Neuron (in vitro differentiated cells): ENCODE results near the gene UBE2G1.

ENCODE experiments used
- H2AFZ ChIP-seq: one replicate; pipeline ENCODE4 v1.6.1; 2013; ENCODE audit warnings: low read depth, mild to moderate bottlenecking, inconsistent platforms, low read length, moderate library complexity
- H3K27me3 ChIP-seq: one replicate; pipeline ENCODE4 v1.6.1; 2013; ENCODE audit warnings: low read length; ENCODE audit not compliant: insufficient read depth
- H3K36me3 ChIP-seq: one replicate; pipeline ENCODE4 v1.6.1; 2013; ENCODE audit warnings: low read length; ENCODE audit not compliant: insufficient read depth
- H3K4me1 ChIP-seq: one replicate; pipeline ENCODE4 v1.6.1; 2013; ENCODE audit warnings: low read length; ENCODE audit not compliant: insufficient read depth
- H3K4me3 ChIP-seq: 2 replicates; pipeline ENCODE4 v1.5.1; 2013; ENCODE audit warnings: mild to moderate bottlenecking, low read length, moderate library complexity
- H3K9me3 ChIP-seq: one replicate; pipeline ENCODE4 v1.6.1; 2013; ENCODE audit warnings: low read length

Gene UBE2G1

DNA sequence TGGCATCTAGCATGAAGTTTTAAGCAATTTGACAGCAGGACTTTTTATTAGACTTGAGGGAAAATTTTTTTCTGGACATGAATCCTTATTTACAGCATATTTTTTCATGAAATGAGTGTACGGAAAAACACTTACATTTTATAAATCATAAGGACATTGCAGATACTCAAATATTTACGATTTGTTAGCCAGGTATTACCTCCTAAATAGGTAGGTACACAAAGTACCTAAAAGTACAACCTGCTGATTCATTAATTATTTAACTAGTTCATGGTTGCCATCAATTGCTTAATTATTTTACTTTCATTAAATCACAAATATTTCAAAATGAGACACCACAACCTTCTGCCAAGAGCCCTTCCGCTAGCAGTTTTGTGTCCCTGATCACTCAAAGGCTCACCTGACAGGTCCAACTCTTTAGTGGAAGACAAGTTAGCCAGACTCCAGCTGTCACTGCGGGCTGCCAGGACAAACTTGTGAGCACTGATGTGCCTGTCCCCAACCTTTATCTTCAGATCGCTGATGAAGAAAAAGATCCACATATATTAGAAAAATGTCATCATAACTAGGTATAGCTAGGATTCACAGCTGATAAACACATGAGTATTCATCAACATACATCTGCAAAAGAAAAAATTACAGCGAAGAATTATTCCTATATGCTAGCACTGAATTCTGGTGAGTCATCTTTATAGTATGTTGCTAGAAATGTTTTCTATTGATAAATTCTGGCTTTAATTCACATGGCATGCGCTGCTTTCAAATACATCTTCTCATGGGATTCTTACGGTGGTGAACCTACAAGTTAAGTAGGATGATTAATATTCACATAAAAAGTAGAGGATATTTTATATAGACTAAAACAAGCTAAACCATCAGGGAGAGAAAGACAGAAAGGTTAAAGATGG is 130.8 kb downstream of the UBE2G1 start:
- H3K27me3 ChIP-seq = no peaks in the 10 kb centered on the region
- H3K9me3 ChIP-seq = no peaks in the 10 kb centered on the region
- H3K4me3 ChIP-seq = no peak overlapping the region
- no peak overlapping the region for H2AFZ ChIP-seq
- H3K36me3 ChIP-seq = peaks cover 69% of the 10 kb centered on the region
- H3K4me1 ChIP-seq = no peaks in the 10 kb centered on the region

DNA sequence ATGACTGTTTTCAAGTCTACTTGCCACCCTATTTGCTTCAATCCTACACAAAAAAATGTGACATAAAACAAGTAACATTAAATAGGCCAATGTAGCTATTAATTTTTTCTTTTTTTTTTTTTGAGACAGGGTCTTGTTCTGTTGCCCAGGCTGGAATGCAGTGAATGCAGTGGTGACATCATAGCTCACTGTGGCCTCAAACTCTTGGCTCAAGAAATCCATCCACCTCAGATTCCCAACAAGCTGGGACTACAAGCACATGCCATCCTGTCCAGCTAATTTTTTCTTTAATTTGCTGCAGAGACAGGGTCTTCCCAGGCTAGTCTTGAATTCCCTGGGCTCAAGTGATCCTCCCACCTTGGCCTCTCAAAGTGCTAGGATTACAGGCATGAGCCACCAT is 132.1 kb downstream of the UBE2G1 start:
- Histone ChIP-seq H3K9me3 (no peaks in the 10 kb centered on the region), H3K4me3 (no peak overlapping the region), H3K27me3 (no peaks in the 10 kb centered on the region), H3K36me3 (peaks cover 72% of the 10 kb centered on the region), H3K4me1 (no peaks in the 10 kb centered on the region), H2AFZ (no peak overlapping the region)

DNA sequence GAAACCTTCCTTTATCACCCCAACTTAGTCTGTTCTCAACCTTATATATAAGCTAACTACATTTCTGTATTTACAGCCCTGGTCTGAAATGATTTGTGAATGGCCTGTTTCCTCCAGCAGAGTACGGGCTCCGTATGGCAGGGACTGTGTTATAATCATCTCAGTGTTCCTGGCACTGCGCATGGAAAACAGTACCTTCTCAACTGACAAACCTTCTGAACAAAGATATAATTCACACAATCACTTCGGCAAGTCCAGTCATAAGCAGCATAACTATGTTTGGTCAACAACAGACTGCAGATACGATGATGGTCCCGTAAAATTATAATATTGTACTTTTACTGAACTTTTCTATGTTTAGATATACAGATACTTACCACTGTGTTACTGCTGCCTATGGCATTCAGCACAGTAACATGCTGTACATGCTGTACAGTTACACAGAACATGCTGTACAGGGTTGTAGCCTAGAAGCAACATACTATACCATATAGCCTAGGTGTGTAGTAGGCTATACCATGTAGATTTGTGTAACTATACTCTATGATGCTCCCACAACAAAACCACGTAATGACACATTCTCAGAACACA is 132.7 kb downstream of the UBE2G1 start:
- no peak overlapping the region for H3K4me3 ChIP-seq
- no peaks in the 10 kb centered on the region for H3K4me1 ChIP-seq
- H3K9me3 ChIP-seq = no peaks in the 10 kb centered on the region
- H3K36me3 ChIP-seq = peaks cover 69% of the 10 kb centered on the region
- no peak overlapping the region for H2AFZ ChIP-seq
- H3K27me3 ChIP-seq = no peaks in the 10 kb centered on the region

DNA sequence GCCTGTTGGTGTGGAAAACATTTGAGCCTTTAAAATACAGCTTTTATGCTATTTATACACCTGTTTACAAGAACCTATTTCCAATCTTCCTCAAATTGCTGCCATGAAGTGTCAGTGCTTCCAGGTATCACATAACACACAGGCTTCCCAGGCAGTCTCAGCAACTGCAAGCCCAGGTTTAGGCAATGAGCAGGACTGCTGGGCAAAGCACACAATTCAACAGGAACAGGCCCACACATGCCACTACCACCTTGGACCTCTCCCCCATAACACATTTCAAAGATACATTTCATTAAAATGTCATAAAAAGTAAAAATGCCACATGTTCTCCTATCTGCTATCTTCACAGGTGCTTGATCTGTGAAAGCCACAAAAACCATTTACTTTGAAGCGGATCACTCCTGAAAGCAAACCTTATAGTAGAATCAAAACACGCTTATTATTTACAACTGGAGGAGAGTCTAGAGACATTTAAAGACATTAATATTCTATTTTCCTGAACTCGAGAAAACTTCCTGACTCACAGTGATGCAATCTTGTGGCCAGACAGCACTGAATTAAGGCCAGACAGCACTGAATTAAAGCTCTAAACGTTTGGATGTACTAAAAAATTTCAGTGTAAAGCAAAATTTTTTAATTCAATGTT is 134.2 kb downstream of the UBE2G1 start:
- H3K36me3 ChIP-seq = peaks cover 67% of the 10 kb centered on the region
- no peaks in the 10 kb centered on the region for H3K4me1 ChIP-seq
- no peak overlapping the region for H2AFZ ChIP-seq
- H3K9me3 ChIP-seq = no peaks in the 10 kb centered on the region
- no peak overlapping the region for H3K4me3 ChIP-seq
- H3K27me3 ChIP-seq = no peaks in the 10 kb centered on the region

DNA sequence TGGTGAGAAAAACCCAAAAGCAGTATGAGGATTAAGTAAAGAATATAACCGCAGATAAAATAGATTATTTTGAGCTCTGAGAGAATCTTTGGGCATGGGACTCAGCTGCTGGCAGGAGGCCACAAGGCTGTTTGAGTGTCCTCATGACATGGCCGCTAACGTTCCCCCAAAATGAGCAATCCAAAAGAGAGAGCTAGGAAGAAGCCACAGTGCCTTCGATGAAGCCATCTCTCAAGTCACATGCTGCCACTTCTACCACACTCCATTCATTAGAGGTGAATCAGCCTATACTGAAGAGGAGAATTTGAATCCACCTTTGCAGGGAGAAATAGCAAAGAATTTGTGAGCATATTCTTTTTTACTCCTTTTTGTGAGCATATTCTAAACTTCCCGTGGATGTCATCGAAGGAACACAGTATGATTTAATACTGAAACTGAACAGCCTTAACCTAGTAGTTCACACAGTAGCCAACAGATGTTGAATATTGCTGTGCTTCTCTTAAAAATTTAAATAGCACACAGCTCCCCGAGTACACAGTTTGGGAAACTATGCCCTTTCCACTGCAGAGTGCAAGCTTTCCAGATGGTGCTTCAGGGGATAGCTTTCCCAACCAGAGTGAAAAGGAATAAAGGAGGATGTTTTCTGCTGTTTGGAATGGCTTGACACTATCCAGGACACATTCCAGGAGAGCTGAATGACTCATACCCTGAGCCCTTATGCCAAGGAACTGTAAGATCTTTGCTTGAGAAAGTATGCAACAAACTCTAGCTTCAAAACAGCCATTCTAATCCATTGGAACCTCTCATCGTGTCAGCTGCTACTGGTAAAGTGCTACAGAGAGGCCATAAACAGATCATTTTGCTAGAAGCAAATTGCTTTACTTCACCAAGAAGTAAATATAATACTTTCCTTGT is 136.6 kb downstream of the UBE2G1 start:
- Histone ChIP-seq H2AFZ (no peak overlapping the region), H3K4me3 (no peak overlapping the region), H3K4me1 (no peaks in the 10 kb centered on the region), H3K9me3 (no peaks in the 10 kb centered on the region), H3K27me3 (no peaks in the 10 kb centered on the region), H3K36me3 (peaks cover 58% of the 10 kb centered on the region)

DNA sequence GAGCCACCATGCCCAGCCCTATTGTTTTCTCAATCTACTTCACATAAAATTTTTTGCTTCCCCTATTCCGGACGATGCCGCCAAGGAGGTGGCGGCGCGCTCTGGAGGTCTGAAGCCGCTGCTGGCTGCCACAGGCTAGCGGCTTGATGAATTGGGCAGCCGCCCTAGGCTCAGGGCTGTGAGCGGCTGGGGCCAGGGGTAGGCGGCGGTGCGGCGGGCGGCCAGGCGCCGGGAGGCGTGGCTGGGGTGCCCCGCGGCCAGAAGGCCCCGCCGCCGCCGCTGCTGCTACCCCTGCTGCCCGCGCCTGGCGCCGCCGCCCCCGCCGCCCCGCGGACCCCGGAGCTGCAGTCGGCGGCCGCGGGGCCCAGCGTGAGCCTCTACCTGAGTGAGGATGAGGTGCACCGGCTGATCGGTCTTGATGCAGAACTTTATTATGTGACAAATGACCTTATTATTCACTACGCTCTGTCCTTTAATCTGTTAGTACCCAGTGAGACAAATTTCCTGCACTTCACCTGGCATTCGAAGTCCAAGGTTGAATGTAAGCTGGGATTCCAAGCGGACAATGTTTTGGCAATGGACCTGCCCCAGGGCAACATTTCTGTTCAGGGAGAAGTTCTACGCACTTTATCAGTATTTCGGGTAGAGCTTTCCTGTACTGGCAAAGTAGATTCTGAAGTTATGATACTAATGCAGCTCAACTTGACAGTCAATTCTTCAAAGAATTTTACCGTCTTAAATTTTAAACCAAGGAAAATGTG is 144.4 kb downstream of the UBE2G1 start:
- Histone ChIP-seq H3K27me3 (no peaks in the 10 kb centered on the region), H3K9me3 (no peaks in the 10 kb centered on the region), H3K36me3 (peaks cover 26% of the 10 kb centered on the region), H3K4me1 (no peaks in the 10 kb centered on the region), H2AFZ (no peak overlapping the region), H3K4me3 (no peak overlapping the region)

DNA sequence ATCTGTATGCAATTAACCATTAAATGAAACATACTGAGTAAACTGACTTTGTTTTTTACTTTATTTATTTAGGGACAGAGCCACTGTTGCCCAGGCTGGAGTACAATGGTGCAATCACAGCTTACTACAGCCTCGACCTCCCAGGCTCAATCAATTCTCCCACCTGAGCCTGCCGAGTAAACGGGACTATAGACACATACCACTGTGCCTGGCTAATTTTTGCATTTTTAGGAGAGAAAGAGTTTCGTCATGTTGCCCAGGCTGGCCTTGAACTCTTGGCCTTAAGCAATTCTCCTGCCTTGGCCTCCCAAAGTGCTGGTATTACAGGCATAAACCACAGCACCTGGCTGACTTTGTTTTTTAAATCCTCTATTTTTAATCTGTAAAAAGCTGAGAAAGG is 145.3 kb downstream of the UBE2G1 start:
- peaks cover 28% of the 10 kb centered on the region for H3K36me3 ChIP-seq
- H3K27me3 ChIP-seq = no peaks in the 10 kb centered on the region
- no peak overlapping the region for H3K4me3 ChIP-seq
- H3K9me3 ChIP-seq = no peaks in the 10 kb centered on the region
- H3K4me1 ChIP-seq = no peaks in the 10 kb centered on the region
- H2AFZ ChIP-seq = no peak overlapping the region

DNA sequence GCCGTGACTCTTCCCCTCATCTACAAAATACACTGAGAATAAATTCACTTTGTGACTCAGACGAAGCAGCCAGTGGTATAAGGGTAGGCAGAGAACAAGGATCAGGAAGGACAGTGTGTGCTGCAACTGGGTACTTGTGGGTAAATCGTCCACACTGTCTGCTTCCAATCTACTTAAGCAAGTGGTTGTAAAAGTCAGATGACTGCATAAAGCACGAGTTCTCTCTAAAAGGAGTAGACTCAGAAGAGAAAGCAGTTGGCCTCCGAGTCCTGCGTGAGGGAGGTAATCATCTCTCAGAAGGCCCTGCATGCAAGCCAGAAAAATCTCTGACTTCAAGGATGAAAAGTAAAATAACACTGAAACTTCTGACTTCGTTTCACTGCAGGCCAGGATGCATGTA is 145.8 kb downstream of the UBE2G1 start:
- no peaks in the 10 kb centered on the region for H3K9me3 ChIP-seq
- no peaks in the 10 kb centered on the region for H3K4me1 ChIP-seq
- peaks cover 30% of the 10 kb centered on the region for H3K36me3 ChIP-seq
- no peak overlapping the region for H2AFZ ChIP-seq
- no peaks in the 10 kb centered on the region for H3K27me3 ChIP-seq
- no peak overlapping the region for H3K4me3 ChIP-seq
